HG03135 (cell line): ENCODE results near the gene FCER2.
"Not testable (repeated sequence)": the region's sequence is repeated elsewhere in the genome, so short reads cannot be mapped to it uniquely, and the experiment has no call there.

Source experiments
- ATAC-seq: cut with Tn5 transposase; IDR thresholded peaks from one replicate; pipeline ENCODE4 v1.9.1; 2021; ENCODE audit warnings: mild to moderate bottlenecking, moderate library complexity; ENCODE audit not compliant: unreplicated experiment

Gene FCER2, protein sequence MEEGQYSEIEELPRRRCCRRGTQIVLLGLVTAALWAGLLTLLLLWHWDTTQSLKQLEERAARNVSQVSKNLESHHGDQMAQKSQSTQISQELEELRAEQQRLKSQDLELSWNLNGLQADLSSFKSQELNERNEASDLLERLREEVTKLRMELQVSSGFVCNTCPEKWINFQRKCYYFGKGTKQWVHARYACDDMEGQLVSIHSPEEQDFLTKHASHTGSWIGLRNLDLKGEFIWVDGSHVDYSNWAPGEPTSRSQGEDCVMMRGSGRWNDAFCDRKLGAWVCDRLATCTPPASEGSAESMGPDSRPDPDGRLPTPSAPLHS

DNA sequence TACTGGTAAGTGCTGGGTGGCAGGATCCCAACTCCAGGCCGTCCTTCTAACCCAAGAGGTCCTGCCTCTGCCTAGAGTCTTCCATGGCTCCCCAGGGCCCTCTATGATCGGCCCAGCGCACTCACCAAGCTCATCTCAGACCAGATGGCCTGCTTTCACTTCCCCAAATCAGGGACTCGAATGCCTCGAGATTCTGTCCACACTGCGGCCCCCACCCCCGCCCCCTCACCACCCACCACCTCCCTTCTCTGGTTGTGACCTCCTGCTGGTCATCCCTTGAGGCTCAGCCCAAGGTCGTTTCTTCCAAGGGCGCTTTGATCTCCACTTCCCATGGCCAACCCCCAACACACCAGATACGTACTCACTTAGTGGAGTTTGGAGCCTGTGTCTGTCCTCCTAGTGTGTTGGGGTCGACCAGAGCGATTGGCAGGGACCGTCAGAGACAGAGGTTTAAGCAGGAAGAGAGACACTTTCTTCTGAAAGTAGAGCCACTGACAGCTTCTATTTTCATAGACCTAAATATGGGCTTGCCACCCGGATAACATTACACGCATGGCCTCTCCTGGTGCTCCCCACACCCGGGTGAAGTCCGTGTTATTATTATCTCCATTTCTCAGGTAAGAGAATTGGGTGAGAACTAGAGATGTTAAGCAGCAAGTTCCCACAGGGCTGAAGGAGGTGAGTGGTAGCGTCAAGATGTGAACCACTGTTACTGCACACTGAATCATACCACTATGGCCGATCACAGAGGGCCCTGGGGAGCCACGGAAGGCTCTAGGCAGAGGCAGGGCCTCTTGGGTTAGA lies at the start of gene FCER2:
Gene FCER2 (minus strand): TSS at position 478 of the 804 bp plus-strand sequence. CDS start 2,371 bp downstream, outside the sequence.
- ATAC-seq, result peak; percentile 45

DNA sequence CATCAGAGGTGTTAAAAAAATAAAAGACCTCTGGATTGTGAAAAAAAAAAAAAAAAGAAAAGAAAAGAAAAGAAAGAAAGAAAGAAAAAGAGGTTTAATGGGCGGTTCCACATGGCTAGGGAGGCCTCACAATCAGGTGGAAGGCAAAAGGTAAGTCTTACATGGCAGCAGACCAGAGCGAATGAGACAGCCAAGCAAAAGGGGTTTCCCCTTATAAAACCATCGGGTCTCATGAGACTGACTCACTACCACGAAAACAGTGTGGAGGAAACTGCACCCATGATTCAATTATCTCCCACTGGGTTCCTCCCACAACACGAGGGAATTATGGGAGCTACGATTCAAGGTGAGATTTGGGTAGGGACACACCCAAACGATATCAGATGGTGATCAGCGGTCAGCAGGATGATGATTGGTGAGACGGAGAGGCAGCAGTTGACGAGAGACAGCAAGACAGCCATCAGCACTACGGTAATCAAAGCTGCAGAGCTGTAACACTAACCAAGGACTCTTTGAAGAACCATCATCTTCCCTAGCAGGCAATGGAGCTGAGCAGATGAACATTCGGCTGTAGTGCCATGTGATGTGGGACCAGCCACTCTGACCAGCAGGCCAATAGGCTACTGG lies 49.3 kb upstream of the FCER2 start:
- no peak for ATAC-seq

DNA sequence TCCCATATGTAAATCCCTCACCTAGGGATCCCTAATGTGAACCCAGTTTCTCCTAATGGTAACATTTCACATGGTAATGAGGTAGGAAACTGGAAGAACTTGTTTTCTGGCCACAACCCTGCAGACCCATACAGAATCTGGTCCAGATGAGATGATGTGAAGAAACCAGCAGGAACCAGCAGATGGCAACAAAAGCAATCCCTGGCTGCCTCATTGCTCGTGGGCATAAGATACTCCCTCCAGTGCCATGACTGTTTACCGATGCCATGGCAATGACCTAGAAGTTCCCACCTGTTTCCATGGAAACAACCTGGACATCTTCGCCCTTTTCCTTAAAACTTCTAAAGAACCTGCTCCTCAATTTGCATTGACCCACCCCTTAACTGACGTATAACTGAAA lies 46.8 kb upstream of the FCER2 start:
- no peak for ATAC-seq

DNA sequence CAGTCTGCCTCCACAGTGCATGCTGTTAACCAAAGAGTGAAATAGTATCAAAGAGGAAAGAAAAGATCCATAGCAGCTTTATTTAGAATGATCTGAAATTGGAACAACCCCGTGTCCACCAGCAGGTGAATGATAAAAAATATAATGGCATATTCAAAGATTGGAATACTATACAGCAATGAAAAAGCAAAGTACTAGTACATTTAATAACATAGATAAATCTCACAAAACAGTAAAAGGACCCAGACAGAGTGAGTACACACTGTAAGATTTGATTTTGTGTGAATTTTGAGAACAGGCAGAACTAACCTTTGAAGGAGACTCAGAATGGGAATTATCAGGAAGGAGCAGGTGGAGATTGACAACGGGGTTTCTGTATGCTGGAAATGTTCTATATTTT lies 46.2 kb upstream of the FCER2 start:
- no peak for ATAC-seq

DNA sequence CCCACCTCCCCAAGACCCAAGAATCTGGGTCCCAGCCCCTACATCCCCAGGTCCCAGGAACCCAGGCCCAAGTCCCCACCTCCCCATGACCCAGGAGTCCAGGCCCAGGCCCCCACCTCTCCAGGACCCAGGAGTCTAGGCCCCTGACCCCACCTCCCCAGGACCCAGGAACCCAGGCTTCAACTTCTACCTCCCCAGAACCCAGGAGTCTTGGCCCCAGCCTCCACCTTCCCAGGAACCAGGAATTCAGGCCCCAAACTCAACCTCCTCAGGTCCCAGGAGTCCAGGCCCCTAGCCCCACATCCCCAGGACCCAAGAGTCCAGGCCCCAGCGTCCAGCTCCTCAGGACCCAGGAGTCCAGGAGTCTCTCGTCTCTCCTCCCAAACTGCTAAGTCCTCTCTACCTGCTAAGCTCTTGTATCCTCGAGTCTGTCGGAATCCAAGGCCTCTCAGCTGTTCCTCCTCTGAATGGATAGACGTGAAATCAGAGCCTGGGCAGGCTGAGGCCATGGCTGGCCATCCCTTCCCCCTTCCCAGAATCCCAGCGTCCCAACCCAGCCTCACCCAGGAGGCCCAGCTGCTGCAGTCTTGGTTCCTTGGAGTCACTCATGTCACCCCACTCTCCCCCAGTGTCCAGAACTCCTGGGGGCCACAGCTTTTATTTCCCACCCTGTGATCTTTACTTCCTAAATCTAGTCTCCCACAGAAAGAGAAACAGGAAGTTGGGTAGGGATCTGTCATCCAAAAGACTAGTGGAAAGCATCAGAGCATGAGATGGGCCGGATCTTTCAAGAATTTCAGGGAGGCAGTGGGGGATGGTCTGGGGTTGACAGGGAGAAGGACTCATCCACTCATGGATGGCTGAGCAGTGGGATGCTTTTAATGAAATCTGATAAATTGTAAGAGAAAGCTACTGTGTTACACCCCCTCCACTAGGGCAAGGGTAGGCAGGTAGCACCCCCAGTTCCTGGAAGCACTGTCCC lies 45.3 kb upstream of the FCER2 start, which contains the start of gene CD209:
Gene CD209 (minus strand): TSS at position 632 of the 982 bp plus-strand sequence. CDS start 23 bp downstream, at position 609.
- no peak for ATAC-seq

DNA sequence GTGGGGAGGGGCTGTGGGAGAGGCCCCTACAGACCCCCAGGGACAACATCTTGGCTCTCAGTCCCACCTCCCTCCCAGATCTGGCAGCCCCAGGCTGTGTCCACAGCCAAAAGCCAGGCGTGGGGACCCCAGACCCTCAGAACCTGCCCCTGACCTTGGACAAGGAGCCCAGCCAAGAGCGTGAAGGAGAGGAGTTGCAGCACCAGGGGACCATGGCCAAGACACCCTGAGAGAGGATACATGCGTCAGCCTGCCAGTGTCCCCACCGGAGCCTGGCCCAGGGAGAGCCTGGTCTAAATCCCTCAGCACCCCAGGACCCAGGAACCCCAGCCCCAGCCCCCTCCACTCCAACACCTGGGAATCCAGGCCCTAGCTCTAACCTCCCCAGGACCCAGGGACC lies 44.4 kb upstream of the FCER2 start:
- not testable (repeated sequence) for ATAC-seq

DNA sequence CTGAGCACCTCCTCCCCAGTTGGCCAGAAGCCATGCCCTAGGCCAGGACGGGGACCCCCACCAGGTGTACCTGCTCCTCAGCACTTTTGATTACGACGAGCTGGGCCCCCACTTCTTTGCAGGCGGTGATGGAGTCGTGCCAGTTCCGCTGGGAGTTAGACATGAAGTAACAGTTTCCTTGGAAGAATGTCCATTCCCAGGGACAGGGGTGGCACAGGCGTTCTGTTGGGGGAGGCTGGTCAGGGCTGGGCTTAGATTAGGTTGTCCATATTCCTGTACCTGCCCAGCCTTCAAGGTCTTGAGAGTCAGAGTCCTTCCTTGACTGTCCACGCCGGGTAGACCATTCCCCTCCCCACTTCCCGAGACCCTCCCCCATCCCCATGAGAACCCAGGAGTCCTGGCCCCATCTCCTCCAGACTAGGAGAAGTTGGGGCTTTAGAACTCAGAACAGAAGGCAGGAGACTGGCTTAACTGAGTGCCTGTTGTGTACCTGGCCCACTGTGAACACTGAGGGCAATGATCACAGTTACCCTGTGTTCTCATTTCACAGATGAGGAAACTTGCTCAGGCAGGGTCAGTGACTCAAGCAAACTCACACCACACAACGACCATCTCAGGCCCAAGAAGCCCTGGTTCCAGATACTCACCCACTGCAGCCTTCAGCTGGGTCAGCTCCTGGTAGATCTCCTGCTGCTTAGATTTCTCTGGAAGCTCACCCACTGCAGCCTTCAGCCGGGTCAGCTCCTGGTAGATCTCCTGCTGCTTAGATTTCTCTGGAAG lies 43.1 kb upstream of the FCER2 start:
- ATAC-seq, result no peak

DNA sequence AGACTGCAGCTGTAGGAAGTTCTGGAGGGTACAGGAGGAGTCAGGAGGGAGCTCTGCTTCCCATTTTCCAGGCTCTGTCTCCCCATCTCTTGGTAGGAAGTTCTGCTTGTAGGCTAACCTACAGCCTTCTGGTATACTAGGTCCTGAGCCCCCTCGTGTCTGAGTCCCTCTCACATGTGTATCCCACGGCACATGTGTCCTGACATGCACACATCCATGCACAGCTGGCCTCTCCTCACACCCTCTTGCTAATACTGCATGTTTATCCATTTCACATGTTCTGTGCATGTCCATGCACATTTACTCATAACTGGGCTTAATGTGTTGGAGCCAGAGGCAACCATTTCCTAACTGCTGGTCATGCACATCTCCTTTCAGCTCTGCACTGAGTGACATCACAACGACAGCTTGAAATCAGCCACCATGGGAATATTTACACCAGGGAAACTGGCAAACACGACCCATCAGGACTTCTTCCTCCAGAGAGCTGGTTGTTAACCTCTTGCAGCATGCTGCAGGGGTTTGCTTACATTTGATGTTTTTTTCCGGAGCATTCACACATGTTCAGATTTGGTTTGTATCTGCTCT lies 42.4 kb upstream of the FCER2 start:
- no peak for ATAC-seq

DNA sequence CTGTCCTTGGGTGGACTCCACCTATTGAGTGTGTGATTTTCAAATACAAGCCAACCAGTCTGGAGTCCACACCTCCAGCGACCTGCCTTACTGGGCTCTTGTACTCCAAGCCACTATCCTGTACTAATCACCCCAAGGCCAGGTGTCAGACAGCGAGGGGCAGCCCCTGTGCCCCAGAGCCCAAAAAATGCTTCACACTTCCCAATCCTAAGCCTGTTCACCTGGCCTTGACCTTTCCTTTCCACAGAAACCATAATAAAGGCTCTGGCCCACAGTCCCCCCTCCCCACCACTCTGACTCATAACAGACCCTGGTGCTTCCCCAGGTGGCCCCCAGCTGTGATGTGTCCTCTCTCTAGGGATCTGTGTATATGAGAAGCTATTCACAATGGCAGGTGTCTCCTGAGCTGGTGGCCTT lies 41.5 kb upstream of the FCER2 start:
- peak; percentile 77 for ATAC-seq

DNA sequence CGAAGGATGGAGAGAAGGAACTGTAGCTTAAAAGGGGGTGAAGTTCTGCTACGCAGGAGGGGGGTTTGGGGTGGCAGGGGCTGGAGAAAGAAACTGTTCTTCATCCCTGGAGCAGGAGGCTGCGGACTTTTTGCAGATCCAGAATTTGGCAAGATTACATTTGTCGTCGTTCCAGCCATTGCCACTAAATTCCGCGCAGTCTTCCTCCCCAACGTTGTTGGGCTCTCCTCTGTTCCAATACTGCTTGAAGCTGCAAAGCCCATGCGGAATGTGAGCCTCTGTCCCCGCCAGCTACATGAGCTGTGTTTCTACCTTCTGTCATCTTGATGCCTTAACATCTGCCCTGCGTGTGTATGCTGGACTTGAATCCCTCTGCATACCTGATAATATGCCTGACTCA lies 41.1 kb upstream of the FCER2 start:
- ATAC-seq, result no peak

DNA sequence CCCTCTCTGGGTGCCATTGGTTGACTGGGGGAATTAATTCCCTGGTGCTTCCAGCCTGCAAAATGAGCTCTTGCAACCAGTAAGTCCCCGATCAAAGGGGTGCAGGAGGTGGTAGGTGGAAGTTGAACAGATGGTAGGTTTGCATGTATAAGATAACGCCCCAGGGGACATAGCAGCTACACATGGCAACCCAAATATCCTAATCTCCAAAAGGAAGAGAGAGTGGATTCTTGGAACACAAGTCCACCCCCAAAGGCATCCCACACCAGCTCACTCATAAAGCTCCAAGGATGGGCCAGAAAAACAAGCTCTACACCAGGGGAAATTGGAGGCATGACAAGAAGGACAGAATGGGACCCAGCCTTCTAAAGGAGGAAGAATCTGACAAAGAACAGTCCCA lies 40.6 kb upstream of the FCER2 start:
- ATAC-seq, result no peak

DNA sequence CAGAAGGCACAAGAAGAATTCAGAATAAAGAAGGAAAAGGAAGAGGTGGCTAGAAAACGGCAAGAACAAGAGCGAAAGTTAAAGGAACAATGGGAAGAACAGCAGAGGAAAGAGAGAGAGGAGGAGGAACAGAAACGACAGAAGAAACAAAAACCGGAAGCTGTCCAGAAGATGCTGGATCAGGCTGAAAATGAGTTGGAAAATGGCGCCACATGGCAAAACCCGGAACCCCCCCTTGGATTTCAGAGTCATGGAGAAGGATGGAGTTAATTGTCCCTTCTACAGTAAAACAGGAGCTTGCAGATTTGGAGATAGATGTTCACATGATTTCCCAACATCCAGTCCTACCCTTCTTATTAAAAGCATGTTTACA lies 38.7 kb upstream of the FCER2 start:
- ATAC-seq, result no peak

DNA sequence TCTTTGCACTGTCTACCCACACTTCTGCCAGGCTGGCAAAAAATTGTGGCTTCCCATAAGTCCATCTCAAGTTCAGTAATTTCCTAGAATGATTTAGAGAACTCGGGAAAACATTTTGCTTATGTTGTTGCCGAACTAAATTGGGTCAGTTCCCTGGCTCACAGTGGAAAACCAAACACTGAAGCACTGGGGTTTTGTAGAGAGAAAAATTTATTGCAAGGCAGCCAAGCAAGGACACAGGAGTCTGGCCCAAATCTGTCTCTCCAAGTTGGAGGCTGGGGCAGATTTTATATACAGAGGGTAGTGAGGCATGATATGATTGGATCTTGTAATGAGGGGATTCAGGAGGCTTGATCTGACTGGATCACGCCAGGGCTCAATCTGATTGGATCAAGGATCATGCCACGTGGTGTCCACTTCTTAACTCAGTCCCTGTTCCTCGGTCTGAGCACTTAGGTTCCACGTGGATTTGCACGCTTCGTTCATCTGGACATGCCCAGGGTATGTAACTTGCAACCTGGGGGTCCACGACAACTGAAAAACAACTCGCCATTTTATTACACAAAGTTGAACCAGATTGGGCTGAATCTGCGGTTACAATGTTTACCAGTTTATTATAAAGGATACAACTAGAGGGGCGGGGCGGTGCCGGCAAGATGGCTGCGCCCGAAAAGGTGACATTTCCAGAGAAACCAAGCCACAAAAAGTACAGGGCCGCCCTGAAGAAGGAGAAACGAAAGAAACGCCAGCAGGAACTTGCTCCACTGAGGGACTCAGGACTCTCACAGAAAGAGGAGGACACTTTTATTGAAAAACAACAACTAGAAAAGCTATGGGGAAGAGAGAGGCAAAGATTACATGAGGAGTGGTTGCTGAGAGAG lies 38.1 kb upstream of the FCER2 start:
- ATAC-seq, result no peak

DNA sequence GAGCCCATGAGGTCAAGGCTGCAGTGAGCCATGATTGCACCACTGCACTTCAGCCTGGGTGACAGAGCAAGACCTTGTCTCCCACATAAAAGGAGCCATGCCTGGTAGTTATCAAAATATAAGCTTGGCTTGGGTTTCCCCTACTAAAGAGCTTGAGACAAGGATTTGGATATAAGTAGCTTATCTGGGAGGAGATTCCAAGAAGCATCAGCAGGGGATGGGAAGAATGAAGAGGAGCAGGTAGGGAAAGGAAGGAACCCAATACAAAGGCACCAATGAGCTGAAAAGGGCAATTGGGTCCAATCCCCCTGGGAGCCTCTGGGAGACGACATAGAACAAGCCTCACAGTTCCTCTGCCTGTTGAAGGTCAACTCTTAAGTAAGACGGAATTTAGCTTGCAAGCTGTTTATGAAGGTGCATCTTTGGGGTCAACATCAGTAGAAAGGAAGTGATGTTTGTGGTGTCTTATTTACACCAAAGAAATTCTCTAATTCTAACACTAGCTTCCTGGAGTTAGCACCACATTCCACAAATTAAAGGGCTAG lies 37.4 kb upstream of the FCER2 start:
- ATAC-seq, result no peak

DNA sequence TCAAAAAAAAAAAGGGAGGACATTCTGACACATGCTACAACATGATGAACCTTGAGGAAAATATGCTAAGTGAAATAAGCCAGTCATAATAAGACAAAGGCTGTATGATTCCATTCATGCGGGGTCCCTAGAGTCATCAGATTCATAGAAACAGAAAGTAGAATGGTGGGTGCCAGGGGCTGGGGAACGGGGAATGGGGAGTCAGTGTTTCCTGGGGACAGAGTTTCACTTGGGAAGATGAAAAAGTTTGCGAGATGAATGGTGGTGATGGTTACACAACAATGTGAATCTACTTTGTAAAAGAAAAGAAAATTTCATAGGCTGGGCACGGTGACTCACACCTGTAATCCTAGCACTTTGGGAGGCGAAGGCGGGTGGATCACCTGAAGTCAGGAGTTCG lies 36.1 kb upstream of the FCER2 start:
- no peak for ATAC-seq

DNA sequence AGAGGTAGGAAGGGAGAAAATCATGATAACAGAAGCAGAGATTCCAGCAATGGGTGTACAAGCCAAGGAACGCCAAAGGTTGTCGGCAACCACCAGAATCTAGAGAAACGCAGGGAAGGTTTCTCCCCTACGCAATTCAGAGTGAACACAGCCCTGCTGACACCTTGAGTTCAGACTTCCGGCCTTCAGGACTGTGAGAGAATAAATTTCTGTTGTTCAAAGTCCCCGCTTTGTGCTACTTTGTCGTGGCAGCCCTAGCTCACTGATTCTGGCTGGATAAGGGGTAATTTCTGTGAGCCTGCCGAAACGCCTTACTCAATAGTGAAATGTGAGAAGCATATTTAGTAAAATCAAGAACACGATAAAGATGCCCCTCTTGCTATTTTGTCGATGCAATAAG lies 35.3 kb upstream of the FCER2 start:
- ATAC-seq, result no peak

DNA sequence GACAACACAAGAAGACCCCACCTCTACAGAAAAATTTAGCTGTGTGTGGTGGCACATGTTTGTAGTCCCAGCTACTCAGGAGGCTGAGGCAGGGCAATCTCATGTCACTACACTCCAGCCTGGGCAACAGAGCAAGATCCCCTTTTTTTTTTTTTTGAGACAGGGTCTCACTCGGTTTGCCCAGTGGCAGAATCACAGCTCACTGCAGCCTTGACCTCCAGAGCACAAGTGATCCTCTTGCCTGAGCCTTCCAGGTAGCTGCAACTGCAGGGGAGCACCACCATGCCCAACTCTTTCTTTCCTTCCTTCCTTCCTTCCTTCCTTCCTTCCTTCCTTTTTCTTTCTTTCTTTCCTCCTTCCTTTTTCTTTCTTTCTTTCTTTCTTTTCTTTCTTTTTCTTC lies 34.2 kb upstream of the FCER2 start:
- ATAC-seq, result no peak
